ENCODE data around the gene IDH3A.

DNA sequence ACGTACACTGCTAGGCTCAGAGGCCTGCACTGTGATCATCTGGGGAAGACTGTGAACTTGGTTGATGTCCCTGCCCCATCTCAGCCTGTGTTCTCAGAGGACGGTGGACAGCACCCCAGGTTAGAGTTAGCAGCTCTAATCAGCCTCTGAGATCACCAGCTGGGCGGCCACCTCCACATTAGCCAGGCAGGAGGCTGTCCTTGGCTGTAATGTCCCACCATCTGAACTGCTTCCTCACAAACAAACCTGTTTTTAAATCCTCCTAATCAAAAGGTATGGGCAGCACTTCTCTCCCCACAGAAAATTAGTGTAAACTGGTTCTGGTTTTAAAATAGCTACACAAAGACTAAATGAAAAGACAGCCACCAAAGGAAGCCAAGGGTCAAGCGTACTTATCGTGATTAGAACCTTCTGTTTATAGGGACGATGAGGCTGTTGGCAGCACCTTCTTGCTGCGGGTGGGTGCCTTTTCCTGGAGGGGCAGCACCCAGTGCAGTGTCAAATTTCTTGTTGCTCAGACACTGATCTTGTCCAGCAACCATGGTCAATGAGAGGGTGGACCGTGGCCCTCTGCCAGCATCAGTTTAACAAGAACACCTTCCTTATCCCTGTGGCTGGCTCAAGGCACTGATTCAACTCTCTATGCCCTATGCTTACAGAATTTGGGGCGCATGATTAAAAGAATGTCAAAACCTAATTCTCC is 60.6 kb downstream of the IDH3A start:
- TF ChIP-seq, protein P1, sequence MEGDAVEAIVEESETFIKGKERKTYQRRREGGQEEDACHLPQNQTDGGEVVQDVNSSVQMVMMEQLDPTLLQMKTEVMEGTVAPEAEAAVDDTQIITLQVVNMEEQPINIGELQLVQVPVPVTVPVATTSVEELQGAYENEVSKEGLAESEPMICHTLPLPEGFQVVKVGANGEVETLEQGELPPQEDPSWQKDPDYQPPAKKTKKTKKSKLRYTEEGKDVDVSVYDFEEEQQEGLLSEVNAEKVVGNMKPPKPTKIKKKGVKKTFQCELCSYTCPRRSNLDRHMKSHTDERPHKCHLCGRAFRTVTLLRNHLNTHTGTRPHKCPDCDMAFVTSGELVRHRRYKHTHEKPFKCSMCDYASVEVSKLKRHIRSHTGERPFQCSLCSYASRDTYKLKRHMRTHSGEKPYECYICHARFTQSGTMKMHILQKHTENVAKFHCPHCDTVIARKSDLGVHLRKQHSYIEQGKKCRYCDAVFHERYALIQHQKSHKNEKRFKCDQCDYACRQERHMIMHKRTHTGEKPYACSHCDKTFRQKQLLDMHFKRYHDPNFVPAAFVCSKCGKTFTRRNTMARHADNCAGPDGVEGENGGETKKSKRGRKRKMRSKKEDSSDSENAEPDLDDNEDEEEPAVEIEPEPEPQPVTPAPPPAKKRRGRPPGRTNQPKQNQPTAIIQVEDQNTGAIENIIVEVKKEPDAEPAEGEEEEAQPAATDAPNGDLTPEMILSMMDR (IDR thresholded peaks at IDR 0.05) = no peak
- TF ChIP-seq ZFX (IDR thresholded peaks at IDR 0.05; ENCODE audit: borderline replicate concordance) = no peak
